ENCODE data around the gene PRKD2. TPM values are rescaled to one million over a fixed set of nuclear protein-coding genes. Genes with fewer than 3 reads are reported as not detected.
"Not testable (repeated sequence)": the region's sequence is repeated elsewhere in the genome, so short reads cannot be mapped to it uniquely, and the experiment has no call there.

The PRKD2 gene
- total RNA-seq, 1 donor from 2014 or later: 171 TPM

GRCh38 chr19:46639358-46640182 lies 77.3 kb downstream of the PRKD2 start:
- intact Hi-C loops (cut with micrococcal nuclease): no loop called here

GRCh38 chr19:46637224-46637623 lies 79.7 kb downstream of the PRKD2 start:
- intact Hi-C loops (cut with micrococcal nuclease): no loop called here

- intact Hi-C loops (cut with micrococcal nuclease): no loop called here
Observed at GRCh38 chr19:46635920-46636761, 80.8 kb downstream of the PRKD2 start, which contains the start of gene GNG8. GNG8 (minus strand) TSS chr19:46636202; CDS start chr19:46634682, 1,520 bp downstream.

GRCh38 chr19:46634656-46635218 lies 82.2 kb downstream of the PRKD2 start:
- intact Hi-C loops (cut with micrococcal nuclease): loop anchor here (1.0 kb wide), 9 partner anchors 15 to 771 kb away; partner anchors contain the start of genes DACT3, INAFM1, PRKD2 and SLC1A5

- intact Hi-C loops (cut with micrococcal nuclease): loop anchor here (1.0 kb wide), 9 partner anchors 15 to 771 kb away; partner anchors contain the start of genes DACT3, INAFM1, PRKD2 and SLC1A5
Observed at GRCh38 chr19:46634045-46634655, 82.8 kb downstream of the PRKD2 start.

- intact Hi-C loops (cut with micrococcal nuclease): no loop called here
Observed at GRCh38 chr19:46633130-46633529, 83.8 kb downstream of the PRKD2 start.

- intact Hi-C loops (cut with micrococcal nuclease): no loop called here
Observed at GRCh38 chr19:46631481-46631880, 85.4 kb downstream of the PRKD2 start.

- intact Hi-C loops (cut with micrococcal nuclease): no loop called here
Observed at GRCh38 chr19:46630586-46631205, 86.2 kb downstream of the PRKD2 start.

- intact Hi-C loops (cut with micrococcal nuclease): no loop called here
Observed at GRCh38 chr19:46629546-46630025, 87.3 kb downstream of the PRKD2 start.

GRCh38 chr19:46628970-46629369 lies 87.9 kb downstream of the PRKD2 start:
- intact Hi-C loops (cut with micrococcal nuclease): not testable (repeated sequence)

- intact Hi-C loops (cut with micrococcal nuclease): no loop called here
Observed at GRCh38 chr19:46626446-46626845, 90.5 kb downstream of the PRKD2 start.

GRCh38 chr19:46625731-46626130 lies 91.2 kb downstream of the PRKD2 start:
- intact Hi-C loops (cut with micrococcal nuclease): no loop called here

- intact Hi-C loops (cut with micrococcal nuclease): no loop called here
Observed at GRCh38 chr19:46624958-46625661, 91.8 kb downstream of the PRKD2 start, which contains the start of gene PTGIR. PTGIR (minus strand) TSS chr19:46625089; CDS start chr19:46624225, 864 bp downstream.

Other genes starting within 250 kb of the PRKD2 start
- gene PNMA8A, start 245.6 kb downstream of the PRKD2 start, total RNA-seq: not detected in 2 replicates
- not detected in 2 replicates for gene PNMA8B, start 221.2 kb downstream of the PRKD2 start, total RNA-seq
- 478 and 493 TPM in 2 replicates for gene CALM3, start 115.8 kb downstream of the PRKD2 start, total RNA-seq
- gene PTGIR, start 92.0 kb downstream of the PRKD2 start, total RNA-seq: 126 and 135 TPM in 2 replicates
- 13.2 and 14.6 TPM in 2 replicates for gene GNG8, start 80.9 kb downstream of the PRKD2 start, total RNA-seq
- gene DACT3, start 55.9 kb downstream of the PRKD2 start, total RNA-seq: 1.6 and 1.9 TPM in 2 replicates
- gene FKRP, start 28.9 kb upstream of the PRKD2 start, total RNA-seq: 18.8 and 20.5 TPM in 2 replicates
- gene STRN4, start 29.3 kb upstream of the PRKD2 start, total RNA-seq: 95.8 and 103 TPM in 2 replicates
- 141 and 142 TPM in 2 replicates for gene SLC1A5, start 71.5 kb upstream of the PRKD2 start, total RNA-seq
- 108 and 114 TPM in 2 replicates for gene AP2S1, start 133.7 kb upstream of the PRKD2 start, total RNA-seq
- gene ARHGAP35, start 143.9 kb upstream of the PRKD2 start, total RNA-seq: 28.8 and 31.0 TPM in 2 replicates